HCT116 (cell line): ENCODE results near the gene DMRTA2. TPM values are rescaled to one million over a fixed set of nuclear protein-coding genes. Genes with fewer than 3 reads are reported as not detected.
A peak's percentile ranks its signal among the peaks of the same experiment; 100 is the strongest.

Experiments
- ATAC-seq: fragments of 200-7000 bp; cut with Tn5 transposase; 2 replicates; pipeline ENCODE4 v1.9.1; 2020; ENCODE audit warnings: mild to moderate bottlenecking, moderate library complexity
- BruUV-seq: library from RNA; stranded (reverse); fragments of 400-500 nt; replicated peaks from 2 replicates; lab custom pipeline; 2021; lab: Mats Ljungman, UMichigan
- CTCF ChIA-PET: fragments of 300-600 bp; sonication (Branson Sonifier 250); formaldehyde crosslinking; loops from one replicate; lab custom pipeline; 2021; ENCODE audit warnings: antibody characterized with exemption; lab: Charles Lee
- POLR2A ChIA-PET: fragments of 300-600, 350-600 bp; sonication (Branson Sonifier 250); formaldehyde crosslinking; loops from one replicate; lab custom pipeline; 2021; ENCODE audit warnings: antibody characterized with exemption; lab: Charles Lee
- RAD21 ChIA-PET, 2 experiments: fragments of 300-600 bp; sonication (Branson Sonifier 250); formaldehyde crosslinking; loops; one replicate each; lab custom pipeline; 2023; ENCODE audit warnings: low total read pairs in 2 of 2; ENCODE audit not compliant: uncharacterized antibody in 2 of 2, unreplicated experiment in 2 of 2, low non-redundant PET in 1 of 2; lab: Charles Lee
- DNase-seq: peaks from one replicate; pipeline ENCODE4 v3.0.0-alpha.2; 2010; ENCODE audit warnings: low read depth, low spot score
- H2AFZ ChIP-seq: fragments of 200-600 bp; shearing (Covaris generic), sonication (generic); 2 replicates; pipeline ENCODE4 v1.6.1; 2017; ENCODE audit warnings: low read depth, mixed run types, mixed read lengths, antibody characterized with exemption, low read length; ENCODE audit not compliant: poor library complexity, severe bottlenecking
- H3K27ac ChIP-seq: 2 replicates; pipeline ENCODE4 v1.5.1; 2012; ENCODE audit warnings: low read depth, low read length
- H3K27me3 ChIP-seq: fragments of 200-600 bp; sonication (generic); 2 replicates; pipeline ENCODE4 v1.6.1; 2016; ENCODE audit warnings: mixed run types, low read length, mixed read lengths; ENCODE audit not compliant: insufficient read depth
- H3K36me3 ChIP-seq, 2 experiments: fragments of 200-500 bp in 1 of 2; fragments of 200-600 bp in 1 of 2; sonication (Bioruptor generic) in 1 of 2; sonication (generic) in 1 of 2; 2 replicates each; pipeline versions ENCODE4 v1.5.1 to v1.6.1; 2014 to 2016; ENCODE audit warnings: low read length in 2 of 2, inconsistent platforms in 1 of 2, mixed read lengths in 1 of 2, mixed run types in 1 of 2; ENCODE audit not compliant: insufficient read depth in 2 of 2, control insufficient read depth in 1 of 2
- H3K4me1 ChIP-seq, 2 experiments: fragments of 200-600 bp in 1 of 2; sonication (generic) in 1 of 2; 2 replicates each; pipeline versions ENCODE4 v1.5.1 to v1.6.1; 2012 to 2017; ENCODE audit warnings: low read length in 2 of 2, inconsistent platforms in 1 of 2, mild to moderate bottlenecking in 1 of 2, mixed read lengths in 1 of 2, mixed run types in 1 of 2, moderate library complexity in 1 of 2; ENCODE audit not compliant: insufficient read depth in 2 of 2, control insufficient read depth in 1 of 2
- H3K4me2 ChIP-seq: fragments of 200-600 bp; sonication (generic); 2 replicates; pipeline ENCODE4 v1.6.1; 2017; ENCODE audit warnings: mixed run types, low read length, mixed read lengths
- H3K4me3 ChIP-seq, 2 experiments: fragments of 200-600 bp in 1 of 2; sonication (generic) in 1 of 2; replicated peaks in 1 of 2; 2 replicates each; pipeline ENCODE4 v1.5.1; 2011 to 2016; ENCODE audit warnings: low read length in 2 of 2, control low read depth in 1 of 2, low read depth in 1 of 2, mild to moderate bottlenecking in 1 of 2, mixed read lengths in 1 of 2, mixed run types in 1 of 2
- H3K79me2 ChIP-seq: fragments of 200-600 bp; sonication (generic); 2 replicates; pipeline ENCODE4 v1.6.1; 2017; ENCODE audit warnings: mild to moderate bottlenecking, mixed run types, low read length, moderate library complexity, mixed read lengths; ENCODE audit not compliant: insufficient read depth
- H3K9ac ChIP-seq: fragments of 200-600 bp; sonication (generic); 2 replicates; pipeline ENCODE4 v1.6.1; 2016; ENCODE audit warnings: low read length, mixed read lengths
- H3K9me2 ChIP-seq: fragments of 200-600 bp; sonication (generic), shearing (Covaris generic); 2 replicates; pipeline ENCODE4 v1.6.1; 2017; ENCODE audit warnings: mixed run types, mild to moderate bottlenecking, moderate library complexity; ENCODE audit not compliant: insufficient read depth
- H3K9me3 ChIP-seq, 2 experiments: fragments of 200-500 bp in 1 of 2; fragments of 200-600 bp in 1 of 2; sonication (Bioruptor generic) in 1 of 2; sonication (generic) in 1 of 2; 2 replicates each; pipeline ENCODE4 v1.6.1; 2014 to 2017; ENCODE audit warnings: low read length in 2 of 2, mixed read lengths in 2 of 2, inconsistent platforms in 1 of 2, low read depth in 1 of 2, mild to moderate bottlenecking in 1 of 2, mixed run types in 1 of 2, moderate library complexity in 1 of 2; ENCODE audit not compliant: control insufficient read depth in 1 of 2, insufficient read depth in 1 of 2
- H4K20me1 ChIP-seq: fragments of 200-600 bp; sonication (generic), shearing (Covaris generic); 2 replicates; pipeline ENCODE4 v1.6.1; 2017; ENCODE audit warnings: mixed run types, mild to moderate bottlenecking, moderate library complexity; ENCODE audit not compliant: insufficient read depth
- CEBPB ChIP-seq: IDR thresholded peaks from 2 replicates; pipeline ENCODE4 v1.6.1; 2012; ENCODE audit warnings: low read depth
- CTCF ChIP-seq, 3 experiments: fragments of 200-600 bp in 1 of 3; sonication (generic) in 1 of 3; IDR thresholded peaks in 2 of 3; conservative IDR thresholded peaks in 1 of 3; 2 replicates each; pipeline ENCODE4 v1.5.1; 2012 to 2017; ENCODE audit warnings: low read depth in 2 of 3, low read length in 2 of 3, antibody characterized with exemption in 1 of 3, borderline replicate concordance in 1 of 3, control low read depth in 1 of 3, mild to moderate bottlenecking in 1 of 3, mixed read lengths in 1 of 3, mixed run types in 1 of 3, moderate library complexity in 1 of 3; ENCODE audit not compliant: insufficient read depth in 1 of 3
- ELF1 ChIP-seq: IDR thresholded peaks from 2 replicates; pipeline ENCODE4 v1.6.1; 2012; ENCODE audit warnings: low read depth, borderline replicate concordance
- MAX ChIP-seq: IDR thresholded peaks from 2 replicates; pipeline ENCODE4 v1.6.1; 2012
- POLR2A ChIP-seq: IDR thresholded peaks from 2 replicates; pipeline ENCODE4 v1.7.0; 2011; ENCODE audit warnings: borderline replicate concordance; ENCODE audit not compliant: insufficient read depth, insufficient read length; ENCODE audit errors: extremely low read depth
- POLR2AphosphoS5 ChIP-seq: IDR thresholded peaks from 2 replicates; pipeline ENCODE4 v1.6.1; 2011; ENCODE audit warnings: mild to moderate bottlenecking, low read depth, low read length, moderate library complexity
- RAD21 ChIP-seq: IDR thresholded peaks from 2 replicates; pipeline ENCODE4 v1.6.1; 2012; ENCODE audit warnings: low read depth, mild to moderate bottlenecking
- SIN3A ChIP-seq: IDR thresholded peaks from 2 replicates; pipeline ENCODE4 v1.6.1; 2012; ENCODE audit warnings: low read depth
- TCF7L2 ChIP-seq: IDR thresholded peaks from 2 replicates; pipeline ENCODE4 v1.7.0; 2011; ENCODE audit warnings: borderline replicate concordance, inconsistent platforms; ENCODE audit not compliant: insufficient read depth, insufficient read length; ENCODE audit errors: extremely low read depth
- ZFX ChIP-seq: fragments of 450-650 bp; IDR thresholded peaks from 2 replicates; pipeline ENCODE4 v1.6.1; 2017
- intact Hi-C: fragments of 100-400 bp; cut with micrococcal nuclease; formaldehyde crosslinking; loops from 2 replicates; pipeline ENCODE4 v1.10.0; 2022
- total RNA-seq: library from RNA; stranded (reverse); gene quantifications from one replicate; pipeline ENCODE4 v1.2.1, GENCODE V29; 2021; ENCODE audit not compliant: unreplicated experiment

DMRTA2 gene
- total RNA-seq, 1 experiment from 2014 or later, result not detected

GRCh38 chr1:50369830-50370229 is 53.4 kb downstream of the DMRTA2 start:
- Histone ChIP-seq H3K79me2 (no peaks in the 10 kb centered on the region), H3K9me3 (no peaks in the 10 kb centered on the region), H3K27me3 (peaks cover 37% of the 10 kb centered on the region), H3K4me1 (no peaks in the 10 kb centered on the region), H3K4me2 (no peak overlapping the region), H3K9me2 (no peaks in the 10 kb centered on the region), H3K4me3 (no peak overlapping the region)
- no TSS peak for BruUV-seq
- POLR2A ChIA-PET, result no interaction called here
- TF ChIP-seq MAX (no peak), RAD21 (peak; percentile 57), CTCF (IDR thresholded peaks at IDR 0.05 in 2 of 3, conservative IDR thresholded peaks at IDR 0.05 in 1 of 3; ENCODE audit: borderline replicate concordance in 1 of 3, insufficient read depth in 1 of 3, low read depth in 2 of 3, low read length in 2 of 3) (peak in 2 of 3 experiments; percentile 45 to 47; a peak in 4 of 6 replicates)
- TF ChIP-seq, all 23 proteins: peak for 2
- H3K36me3 ChIP-seq, result no peaks in the 10 kb centered on the region
- H4K20me1 ChIP-seq, result no peaks in the 10 kb centered on the region
- no peak overlapping the region for H2AFZ ChIP-seq
- no peak overlapping the region for H3K9ac ChIP-seq
- CTCF ChIA-PET, result interaction anchor here (2.3 kb wide), 1 partner anchor 235 kb away, joined by 22 read pairs; no protein-coding TSS in a partner anchor
- no peak overlapping the region for H3K27ac ChIP-seq
- intact Hi-C loops, result loop anchor here (10.0 kb wide), 1 partner anchor 675 kb away; no protein-coding TSS in a partner anchor
- RAD21 ChIA-PET, result interaction anchor here in 1 of 2 experiments (0.7 kb wide), 1 partner anchor 234 kb away, joined by 3 read pairs; no protein-coding TSS in a partner anchor
- 0 out of 2 replicates have a peak, but pooled peaks have one; percentile 25 for ATAC-seq
- DNase-seq, result no peak

DNA sequence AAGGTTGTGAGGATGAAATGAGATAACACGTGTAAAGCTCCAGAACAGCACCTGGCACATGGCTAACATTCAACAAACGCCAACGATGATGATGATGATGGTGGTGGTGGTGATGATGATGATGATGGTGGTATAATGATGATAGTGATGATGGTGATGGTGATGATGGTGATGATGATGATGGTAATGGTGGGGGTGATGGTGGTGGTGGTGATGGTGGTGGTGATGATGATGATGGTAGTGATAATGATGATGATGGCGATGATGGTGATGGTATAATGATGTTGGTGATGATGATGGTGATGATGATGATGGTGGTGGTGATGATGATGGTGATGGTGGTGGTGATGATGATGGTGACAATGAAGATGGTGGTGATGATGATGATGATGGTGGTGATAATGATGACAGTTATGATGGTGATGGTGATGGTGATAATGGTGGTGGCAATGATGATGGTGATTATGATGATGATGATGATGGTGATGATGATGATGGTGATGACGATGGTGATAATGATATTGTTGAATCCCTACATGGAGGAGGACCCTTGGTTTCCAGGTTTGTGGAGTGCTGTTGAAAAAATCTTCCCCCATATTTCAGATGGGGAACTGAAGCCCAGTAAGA is 54.1 kb downstream of the DMRTA2 start:
- ATAC-seq (no peak), DNase-seq (no peak)
- RAD21 ChIA-PET, result no interaction called here
- Histone ChIP-seq H3K27ac (no peak overlapping the region), H3K9me2 (no peaks in the 10 kb centered on the region), H3K27me3 (peaks cover 37% of the 10 kb centered on the region), H3K9me3 (no peaks in the 10 kb centered on the region), H4K20me1 (no peaks in the 10 kb centered on the region), H3K4me2 (no peak overlapping the region), H3K36me3 (no peaks in the 10 kb centered on the region), H3K4me1 (no peaks in the 10 kb centered on the region)
- intact Hi-C loops, result loop anchor here (10.0 kb wide), 1 partner anchor 676 kb away; no protein-coding TSS in a partner anchor
- TF ChIP-seq CTCF (IDR thresholded peaks at IDR 0.05 in 2 of 3, conservative IDR thresholded peaks at IDR 0.05 in 1 of 3; ENCODE audit: borderline replicate concordance in 1 of 3, insufficient read depth in 1 of 3, low read depth in 2 of 3, low read length in 2 of 3) (no peak), SIN3A (no peak), TCF7L2 (no peak), POLR2A (no peak), POLR2AphosphoS5 (no peak), ELF1 (no peak), CEBPB (no peak), ZFX (no peak), MAX (no peak)
- TF ChIP-seq, all 23 proteins: peak for 0
- CTCF ChIA-PET, result interaction anchor here (1.2 to 2.3 kb wide), 3 partner anchors 235 to 823 kb away, joined by 3 to 22 read pairs (median 15); no protein-coding TSS in a partner anchor
- no peak overlapping the region for H3K9ac ChIP-seq
- no peak overlapping the region for H3K4me3 ChIP-seq
- H3K79me2 ChIP-seq, result no peaks in the 10 kb centered on the region
- no TSS peak for BruUV-seq
- POLR2A ChIA-PET, result no interaction called here
- H2AFZ ChIP-seq, result no peak overlapping the region
